ENCODE data around the gene FRA10AC1.

DNA sequence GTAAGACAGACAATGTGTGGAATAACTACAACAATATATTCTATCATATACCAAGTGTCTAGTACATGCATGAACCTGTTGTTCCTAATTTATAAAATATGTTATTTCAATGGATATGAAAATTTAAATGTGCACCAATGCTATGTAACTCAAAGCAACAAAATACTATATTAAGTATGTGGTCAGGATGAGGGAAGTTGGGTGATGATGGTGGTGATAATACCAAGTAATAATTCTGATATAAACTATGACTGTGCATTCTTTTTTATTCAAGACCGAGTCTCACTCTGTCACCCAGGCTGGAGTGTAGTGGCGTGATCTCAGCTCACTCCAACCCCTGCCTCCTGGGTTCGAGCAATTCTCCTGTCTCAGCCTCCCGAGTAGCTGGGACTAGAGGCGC, 2.1 kb upstream of the FRA10AC1 start:
- TF ChIP-seq, protein P1, sequence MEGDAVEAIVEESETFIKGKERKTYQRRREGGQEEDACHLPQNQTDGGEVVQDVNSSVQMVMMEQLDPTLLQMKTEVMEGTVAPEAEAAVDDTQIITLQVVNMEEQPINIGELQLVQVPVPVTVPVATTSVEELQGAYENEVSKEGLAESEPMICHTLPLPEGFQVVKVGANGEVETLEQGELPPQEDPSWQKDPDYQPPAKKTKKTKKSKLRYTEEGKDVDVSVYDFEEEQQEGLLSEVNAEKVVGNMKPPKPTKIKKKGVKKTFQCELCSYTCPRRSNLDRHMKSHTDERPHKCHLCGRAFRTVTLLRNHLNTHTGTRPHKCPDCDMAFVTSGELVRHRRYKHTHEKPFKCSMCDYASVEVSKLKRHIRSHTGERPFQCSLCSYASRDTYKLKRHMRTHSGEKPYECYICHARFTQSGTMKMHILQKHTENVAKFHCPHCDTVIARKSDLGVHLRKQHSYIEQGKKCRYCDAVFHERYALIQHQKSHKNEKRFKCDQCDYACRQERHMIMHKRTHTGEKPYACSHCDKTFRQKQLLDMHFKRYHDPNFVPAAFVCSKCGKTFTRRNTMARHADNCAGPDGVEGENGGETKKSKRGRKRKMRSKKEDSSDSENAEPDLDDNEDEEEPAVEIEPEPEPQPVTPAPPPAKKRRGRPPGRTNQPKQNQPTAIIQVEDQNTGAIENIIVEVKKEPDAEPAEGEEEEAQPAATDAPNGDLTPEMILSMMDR (IDR thresholded peaks at IDR 0.05), result no peak
- no peak for TF ChIP-seq POLR2A (IDR thresholded peaks at IDR 0.05)
